Mesodermal cell (in vitro differentiated cells): ENCODE measurements around the gene KRTAP4-4.
"Not testable (repeated sequence)": the region's sequence is repeated elsewhere in the genome, so short reads cannot be mapped to it uniquely, and the experiment has no call there.

Experiments
- H3K27ac ChIP-seq: 2 replicates; pipeline ENCODE4 v1.7.0; 2013; ENCODE audit warnings: mild to moderate bottlenecking, low read depth, low read length, moderate library complexity; ENCODE audit not compliant: severe bottlenecking
- H3K36me3 ChIP-seq: 2 replicates; pipeline ENCODE4 v1.7.1; 2013; ENCODE audit warnings: mild to moderate bottlenecking, low read length, moderate library complexity; ENCODE audit not compliant: control insufficient read depth, insufficient read depth
- H3K4me1 ChIP-seq: one replicate; pipeline ENCODE4 v1.7.1; 2013; ENCODE audit warnings: mild to moderate bottlenecking, low read length; ENCODE audit not compliant: insufficient read depth, control insufficient read depth, poor library complexity, severe bottlenecking
- H3K4me3 ChIP-seq: 2 replicates; pipeline ENCODE4 v1.7.0; 2013; ENCODE audit warnings: low read length, control low read depth, mild to moderate bottlenecking; ENCODE audit not compliant: insufficient read depth, poor library complexity, severe bottlenecking; ENCODE audit errors: extremely low read depth
- H3K9me3 ChIP-seq: 2 replicates; pipeline ENCODE4 v1.7.1; 2013; ENCODE audit warnings: mild to moderate bottlenecking, low read length, moderate library complexity; ENCODE audit not compliant: control insufficient read depth
- WGBS, 2 experiments: methylation state at CpG; one replicate each; pipeline ENCODE4 v1.1.5; 2013; ENCODE audit warnings: missing lambda C conversion rate in 2 of 2; ENCODE audit not compliant: insufficient coverage in 2 of 2; 5-methylcytosine and 5-hydroxymethylcytosine counted together

Gene KRTAP4-4

DNA sequence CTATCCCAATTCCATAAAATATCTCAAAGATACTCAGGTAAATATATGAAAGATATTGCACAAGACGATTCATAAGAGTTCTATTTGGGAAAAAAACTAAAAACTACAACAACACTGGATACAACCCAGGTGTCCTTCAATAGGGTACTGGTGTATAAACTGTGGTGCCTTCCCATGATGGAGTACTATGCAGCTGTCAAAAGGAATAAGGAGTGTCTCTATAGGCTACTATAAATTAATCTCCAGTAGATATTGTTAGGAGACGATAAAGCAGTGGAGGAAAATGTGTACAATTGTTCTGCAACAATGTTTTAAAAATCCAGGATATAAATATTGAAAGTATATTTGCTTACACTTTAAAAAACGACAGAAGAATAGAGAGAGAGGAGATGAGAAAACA is 34.1 kb downstream of the KRTAP4-4 start:
- Histone ChIP-seq H3K4me1 (no peaks in the 10 kb centered on the region), H3K9me3 (no peaks in the 10 kb centered on the region), H3K4me3 (no peak overlapping the region), H3K36me3 (no peaks in the 10 kb centered on the region), H3K27ac (no peak overlapping the region)
- no CpG with 5 or more reads among the region's 3 CpGs for WGBS, 2 experiments

DNA sequence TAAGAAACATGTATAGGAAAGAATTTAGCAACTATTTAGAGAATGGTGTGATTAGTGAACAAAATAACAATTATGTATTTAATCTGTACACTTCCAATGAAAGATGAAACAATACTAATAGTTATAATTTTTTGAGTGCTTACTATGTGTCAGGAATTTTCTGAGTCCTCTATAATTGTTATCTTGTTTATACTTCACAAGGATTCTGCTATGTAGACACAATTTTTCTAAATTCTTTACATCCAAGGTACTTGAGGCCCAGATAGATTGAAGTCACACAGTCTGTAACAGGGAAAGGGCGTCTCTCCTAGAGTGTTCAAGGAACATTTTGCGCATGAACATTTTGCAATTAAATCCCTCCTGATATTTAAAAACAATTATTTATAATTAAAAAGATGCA is 35.5 kb downstream of the KRTAP4-4 start:
- Histone ChIP-seq H3K36me3 (no peaks in the 10 kb centered on the region), H3K4me3 (no peak overlapping the region), H3K4me1 (no peaks in the 10 kb centered on the region), H3K9me3 (no peaks in the 10 kb centered on the region), H3K27ac (no peak overlapping the region)
- WGBS, 2 experiments: no CpG with 5 or more reads among the region's 2 CpGs

DNA sequence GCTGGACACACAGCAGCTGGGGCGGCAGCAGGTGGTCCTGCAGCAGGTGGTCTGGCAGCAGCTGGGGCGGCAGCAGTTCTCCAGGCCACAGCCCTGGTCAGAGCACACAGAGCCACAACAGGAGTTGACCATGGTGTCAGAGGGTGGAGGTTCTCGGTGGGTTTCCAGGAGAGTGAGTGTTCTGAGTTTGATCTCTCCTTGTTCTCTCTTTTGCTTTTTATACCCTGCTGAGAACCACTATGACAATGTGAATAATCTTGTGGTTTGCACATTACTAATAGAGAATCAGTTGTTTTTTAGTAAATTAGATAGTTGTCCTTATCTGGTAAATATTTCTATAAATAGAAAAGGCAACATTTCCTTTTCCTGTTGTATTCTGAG is 36.6 kb downstream of the KRTAP4-4 start, which contains the start of gene KRTAP4-12:
KRTAP4-12 (minus strand) TSS at position 192 of the 381 bp plus-strand sequence; CDS start at position 132, 60 bp downstream.
- not testable (repeated sequence) for H3K27ac ChIP-seq, H3K36me3 ChIP-seq, H3K9me3 ChIP-seq, H3K4me3 ChIP-seq, H3K4me1 ChIP-seq
- 64 to 80% methylated on average over 2 to 3 of the region's 3 CpGs for WGBS, 2 experiments

DNA sequence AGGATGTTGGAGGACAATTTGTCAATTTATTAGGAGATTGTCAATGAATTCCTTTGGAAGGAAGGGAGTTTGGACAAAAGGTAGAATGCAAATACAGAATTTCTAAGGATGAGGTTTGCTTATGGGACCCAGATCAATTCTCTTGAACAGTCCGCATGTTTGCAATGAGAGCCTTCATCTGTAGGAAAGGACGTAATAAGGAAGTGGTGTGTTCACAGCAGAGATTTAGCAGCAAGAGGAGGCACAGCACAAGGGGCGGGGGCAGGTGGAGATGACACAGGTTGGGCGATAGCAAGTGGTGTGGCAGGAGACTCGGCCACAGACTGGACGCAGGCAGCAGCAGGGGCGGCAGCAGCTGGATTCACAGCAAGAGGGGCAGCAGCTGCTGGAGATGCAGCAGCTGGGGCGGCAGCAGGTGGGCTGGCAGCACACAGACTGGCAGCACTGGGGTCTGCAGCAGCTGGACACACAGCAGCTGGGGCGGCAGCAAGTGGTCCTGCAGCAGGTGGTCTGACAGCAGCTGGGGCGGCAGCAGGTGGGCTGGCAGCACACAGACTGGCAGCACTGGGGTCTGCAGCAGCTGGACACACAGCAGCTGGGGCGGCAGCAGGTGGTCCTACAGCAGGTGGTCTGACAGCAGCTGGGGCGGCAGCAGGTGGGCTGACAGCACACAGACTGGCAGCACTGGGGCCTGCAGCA is 37.1 kb downstream of the KRTAP4-4 start:
- not testable (repeated sequence) for H3K36me3 ChIP-seq, H3K4me3 ChIP-seq, H3K4me1 ChIP-seq, H3K9me3 ChIP-seq, H3K27ac ChIP-seq
- WGBS, 2 experiments: 84 to 85% methylated on average over 10 to 11 of the region's 12 CpGs

- 89 to 92% methylated on average over 2 of the region's 2 CpGs for WGBS, 2 experiments
- Histone ChIP-seq H3K4me1 (no peaks in the 10 kb centered on the region), H3K4me3 (no peak overlapping the region), H3K9me3 (no peaks in the 10 kb centered on the region), H3K36me3 (no peaks in the 10 kb centered on the region), H3K27ac (no peak overlapping the region)
These were observed 38.8 kb downstream of the KRTAP4-4 start for GRCh38 chr17:41121742-41122141.

DNA sequence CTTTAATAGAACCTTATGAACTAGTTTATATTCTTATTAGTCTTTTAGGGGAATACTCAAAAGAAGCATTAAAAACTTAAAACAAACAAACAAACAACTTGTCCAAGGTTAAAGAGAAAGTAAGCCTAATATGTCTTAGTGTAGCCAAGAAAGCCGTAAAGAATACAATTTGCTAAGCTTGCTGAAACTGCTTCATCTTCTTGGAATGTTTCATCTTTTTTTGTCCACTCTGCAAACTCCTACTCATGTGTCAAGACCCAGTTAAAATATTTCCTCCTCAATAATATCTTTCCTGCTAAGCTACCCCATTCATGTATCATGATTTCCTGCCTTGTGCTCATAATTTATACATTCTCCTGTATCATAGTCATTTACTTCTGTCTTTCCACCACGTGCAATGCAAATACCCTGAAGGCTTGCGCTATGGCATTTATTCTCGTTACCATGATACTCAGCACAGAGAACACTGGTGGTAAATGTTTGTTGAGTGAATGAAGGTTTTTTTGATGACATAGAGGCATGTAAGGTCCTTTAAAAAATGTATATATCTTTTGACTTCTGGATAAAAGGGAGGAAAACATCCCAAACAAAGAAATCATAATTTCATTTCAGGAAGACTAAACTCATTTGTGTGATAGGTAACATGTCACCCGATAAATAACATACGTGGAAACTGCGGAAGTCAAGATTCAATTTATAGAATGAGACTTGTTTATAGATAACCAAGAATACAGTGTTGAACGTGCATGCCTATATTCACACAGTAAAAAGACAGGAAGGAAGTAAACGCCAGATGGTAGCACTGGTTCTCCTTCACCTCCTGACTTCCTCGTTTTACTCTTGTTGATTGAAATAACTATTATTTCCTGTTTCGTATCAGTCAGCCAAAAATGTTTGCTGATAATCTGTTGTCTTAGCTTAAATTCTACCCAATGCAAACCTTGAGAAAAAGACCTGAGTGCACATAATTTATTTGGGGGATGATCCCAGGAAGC is 40.6 kb downstream of the KRTAP4-4 start:
- not testable (repeated sequence) for H3K9me3 ChIP-seq, H3K4me3 ChIP-seq, H3K27ac ChIP-seq, H3K36me3 ChIP-seq, H3K4me1 ChIP-seq
- 88 to 93% methylated on average over 2 to 3 of the region's 11 CpGs for WGBS, 2 experiments

DNA sequence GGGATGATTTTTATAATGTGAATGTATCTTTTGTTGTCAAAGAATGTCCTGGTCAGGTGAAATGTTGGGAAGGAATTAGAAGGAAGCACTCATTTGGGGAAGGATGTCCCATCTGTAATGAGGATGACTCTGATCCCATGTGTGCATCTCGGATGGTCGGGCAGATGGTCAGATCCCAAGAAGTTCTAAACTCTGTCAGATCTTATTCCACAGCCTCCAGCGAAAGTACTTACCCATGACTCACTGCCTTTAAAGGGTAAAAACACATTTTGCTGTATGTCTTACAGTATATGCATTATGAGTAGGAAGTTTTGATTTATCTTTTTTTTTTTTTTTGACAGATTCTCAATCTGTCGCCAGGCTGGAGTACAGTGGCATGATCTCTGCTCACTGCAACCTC is 41.8 kb downstream of the KRTAP4-4 start:
- Histone ChIP-seq H3K27ac (no peak overlapping the region), H3K36me3 (no peaks in the 10 kb centered on the region), H3K9me3 (no peaks in the 10 kb centered on the region), H3K4me1 (no peaks in the 10 kb centered on the region), H3K4me3 (no peak overlapping the region)
- 84 to 90% methylated on average over 2 of the region's 4 CpGs for WGBS, 2 experiments

- not testable (repeated sequence) for H3K27ac ChIP-seq, H3K4me1 ChIP-seq, H3K36me3 ChIP-seq, H3K9me3 ChIP-seq, H3K4me3 ChIP-seq
- WGBS, 2 experiments: 79 to 86% methylated on average over 10 of the region's 10 CpGs
These were observed 42.6 kb downstream of the KRTAP4-4 start, which contains the start of gene KRTAP4-11 for GRCh38 chr17:41117846-41118386. KRTAP4-11 (minus strand) TSS chr17:41118373; CDS start chr17:41118315, 58 bp downstream.

- 89 to 95% methylated on average over 4 to 5 of the region's 5 CpGs for WGBS, 2 experiments
- Histone ChIP-seq H3K36me3 (no peaks in the 10 kb centered on the region), H3K4me1 (no peaks in the 10 kb centered on the region), H3K4me3 (no peak overlapping the region), H3K9me3 (peaks cover 4% of the 10 kb centered on the region), H3K27ac (no peak overlapping the region)
These were observed 44.3 kb downstream of the KRTAP4-4 start for GRCh38 chr17:41116297-41116696.

DNA sequence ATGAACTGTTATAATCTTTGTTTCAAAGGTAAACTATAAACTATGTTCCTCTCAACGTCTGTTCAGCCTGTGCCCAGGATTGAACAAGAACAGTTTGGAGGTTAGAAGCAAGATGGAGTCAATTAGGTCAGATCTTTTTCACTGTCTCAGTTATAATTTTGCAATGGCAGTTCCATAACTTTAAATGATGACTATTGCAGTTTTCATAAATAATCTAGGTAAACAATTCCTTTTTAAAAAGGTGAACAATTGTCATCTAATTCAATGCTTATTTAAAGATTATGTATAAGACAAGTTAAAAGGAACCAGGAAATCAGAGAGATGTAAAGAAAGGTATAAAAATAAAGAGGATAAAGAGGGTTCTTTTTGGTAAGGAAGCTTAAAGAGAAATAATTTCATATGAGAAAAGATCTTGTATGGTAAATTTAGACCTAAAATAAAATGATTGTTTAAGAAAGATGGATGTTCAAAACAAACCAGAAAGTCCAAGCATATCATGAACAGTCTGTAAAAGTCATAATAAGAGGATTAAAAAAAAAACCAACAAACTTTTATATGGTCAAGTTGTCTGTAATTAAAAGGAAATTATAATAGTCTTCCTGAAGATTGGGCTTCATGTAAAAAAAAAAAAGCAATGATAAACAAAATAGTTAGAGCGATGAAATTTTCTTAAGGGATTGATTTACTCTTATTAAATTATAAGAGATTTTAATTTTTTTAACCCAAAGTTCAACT is 49.2 kb downstream of the KRTAP4-4 start:
- no peaks in the 10 kb centered on the region for H3K4me1 ChIP-seq
- H3K9me3 ChIP-seq: peaks cover 11% of the 10 kb centered on the region
- no peak overlapping the region for H3K27ac ChIP-seq
- no CpG with 5 or more reads among the region's 2 CpGs for WGBS, 2 experiments
- H3K36me3 ChIP-seq: no peaks in the 10 kb centered on the region
- H3K4me3 ChIP-seq: no peak overlapping the region
